PC-3 (cell line): ENCODE measurements around the gene TRNP1. TPM values are rescaled to one million over a fixed set of nuclear protein-coding genes. Genes with fewer than 3 reads are reported as not detected.

Source experiments
- ATAC-seq: fragments of 200-7000 bp; cut with Tn5 transposase; 2 replicates; pipeline ENCODE4 v1.9.1; 2020; ENCODE audit warnings: mild to moderate bottlenecking, moderate library complexity
- BruUV-seq: library from RNA; stranded (reverse); fragments of 400-500 nt; replicated peaks from 2 replicates; lab custom pipeline; 2021; lab: Mats Ljungman, UMichigan
- CTCF ChIA-PET: fragments of 300-600 bp; sonication (Branson Sonifier 250); formaldehyde crosslinking; loops from one replicate; lab custom pipeline; 2022; ENCODE audit warnings: antibody characterized with exemption; lab: Charles Lee
- POLR2A ChIA-PET: fragments of 300-600 bp; sonication (Branson Sonifier 250); formaldehyde crosslinking; loops from one replicate; lab custom pipeline; 2022; ENCODE audit warnings: antibody characterized with exemption; ENCODE audit not compliant: unreplicated experiment; lab: Charles Lee
- DNase-seq: peaks from one replicate; pipeline ENCODE4 v3.0.0-alpha.2; 2015
- H2AFZ ChIP-seq: fragments of 300-600 bp; sonication (generic); 2 replicates; pipeline ENCODE4 v1.6.0; 2016; ENCODE audit warnings: antibody characterized with exemption, low read length
- H3F3A ChIP-seq: fragments of 300-600 bp; sonication (generic); one replicate; pipeline ENCODE4 v1.6.0; 2017; ENCODE audit warnings: antibody characterized with exemption, low read length, control low read depth, mild to moderate bottlenecking; ENCODE audit not compliant: unreplicated experiment
- H3K27ac ChIP-seq: fragments of 300-600 bp; sonication (generic); 2 replicates; pipeline ENCODE4 v1.5.1; 2016; ENCODE audit warnings: mild to moderate bottlenecking, low read length
- H3K27me3 ChIP-seq: fragments of 300-600 bp; sonication (generic); 2 replicates; pipeline ENCODE4 v1.6.1; 2016; ENCODE audit warnings: low read length, mixed read lengths
- H3K36me3 ChIP-seq: fragments of 300-600 bp; sonication (generic); 2 replicates; pipeline ENCODE4 v1.6.1; 2016; ENCODE audit warnings: low read depth, mixed run types, low read length, mixed read lengths
- H3K4me1 ChIP-seq: fragments of 300-600 bp; sonication (generic); 2 replicates; pipeline ENCODE4 v1.5.1; 2016; ENCODE audit warnings: low read length; ENCODE audit not compliant: insufficient read depth
- H3K4me2 ChIP-seq: fragments of 300-600 bp; sonication (generic); 2 replicates; pipeline ENCODE4 v1.6.0; 2016; ENCODE audit warnings: low read length
- H3K4me3 ChIP-seq: fragments of 300-600 bp; sonication (generic); 2 replicates; pipeline ENCODE4 v1.5.1; 2016; ENCODE audit warnings: mild to moderate bottlenecking, low read length, mixed read lengths
- H3K79me2 ChIP-seq: fragments of 300-600 bp; sonication (generic); 2 replicates; pipeline ENCODE4 v1.6.1; 2017; ENCODE audit warnings: low read length, mixed read lengths
- H3K9ac ChIP-seq: fragments of 300-600 bp; sonication (generic); 2 replicates; pipeline ENCODE4 v1.6.0; 2016; ENCODE audit warnings: mild to moderate bottlenecking, low read length
- H3K9me2 ChIP-seq: fragments of 300-600 bp; sonication (generic); replicated peaks from 2 replicates; pipeline ENCODE4 v1.6.1; 2016; ENCODE audit warnings: mixed run types, low read length, mixed read lengths
- H3K9me3 ChIP-seq: fragments of 300-600 bp; sonication (generic); 2 replicates; pipeline ENCODE4 v1.6.1; 2016; ENCODE audit warnings: low read length, mixed read lengths
- H4K20me1 ChIP-seq: fragments of 300-600 bp; sonication (generic); 2 replicates; pipeline ENCODE4 v1.6.1; 2016; ENCODE audit warnings: low read length, mixed read lengths
- CTCF ChIP-seq: fragments of 300-600 bp; sonication (generic); conservative IDR thresholded peaks from 2 replicates; pipeline ENCODE4 v1.5.1; 2017; ENCODE audit warnings: antibody characterized with exemption, low read depth, mild to moderate bottlenecking, low read length
- EZH2 ChIP-seq: fragments of 300-600 bp; sonication (generic); IDR thresholded peaks from one replicate; pipeline ENCODE4 v1.6.1; 2017; ENCODE audit warnings: antibody characterized with exemption, mild to moderate bottlenecking, low read length; ENCODE audit not compliant: unreplicated experiment
- EZH2phosphoT487 ChIP-seq: fragments of 300-600 bp; sonication (generic); IDR thresholded peaks from 2 replicates; pipeline ENCODE4 v1.6.1; 2018; ENCODE audit warnings: mild to moderate bottlenecking, antibody characterized with exemption, low read length, borderline replicate concordance
- intact Hi-C: fragments of 100-400 bp; cut with micrococcal nuclease; formaldehyde crosslinking; loops from 2 replicates; pipeline ENCODE4 v1.9.0; 2023
- total RNA-seq: library from RNA; depleted of rRNA; stranded (reverse); fragments of >200 nt; gene quantifications from 2 replicates; pipeline ENCODE4 v1.2.3, GENCODE V29; 2014

Gene TRNP1
- total RNA-seq, 1 experiment from 2014 or later = 108 TPM

DNA sequence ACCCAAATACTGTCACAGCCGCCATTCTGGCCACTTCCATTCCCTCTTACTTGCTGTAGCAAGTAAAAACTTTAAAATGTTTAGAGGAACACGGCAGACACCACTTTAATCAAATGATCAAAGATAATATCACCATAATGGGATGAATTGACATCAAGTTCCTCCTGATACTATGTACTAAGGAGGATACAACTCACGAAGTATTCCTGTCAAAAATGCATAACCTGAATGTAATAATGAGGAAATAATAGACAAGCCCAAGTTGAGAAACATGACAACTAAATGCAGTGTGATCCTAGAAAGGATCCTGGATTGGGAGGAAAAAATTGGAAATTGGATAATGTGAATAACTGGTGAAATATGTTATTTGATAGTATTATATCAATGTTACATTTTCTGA, 37.2 kb upstream of the TRNP1 start:
- no peak for DNase-seq
- peaks cover 25% of the 10 kb centered on the region for H3K79me2 ChIP-seq
- POLR2A ChIA-PET = no interaction called here
- no peaks in the 10 kb centered on the region for H3K9me3 ChIP-seq
- ATAC-seq = no peak
- no peaks in the 10 kb centered on the region for H4K20me1 ChIP-seq
- no peak overlapping the region for H3K9ac ChIP-seq
- BruUV-seq = no TSS peak
- CTCF ChIA-PET = no interaction called here
- intact Hi-C loops = no loop called here
- no peak overlapping the region for H2AFZ ChIP-seq
- H3K27ac ChIP-seq = no peak overlapping the region
- peaks cover 4% of the 10 kb centered on the region; the same call in 1 of the 2 replicates for H3K36me3 ChIP-seq
- no peak overlapping the region for H3K4me3 ChIP-seq
- no peak for TF ChIP-seq CTCF
- TF ChIP-seq EZH2 = no peak
- no peak for TF ChIP-seq EZH2phosphoT487
- peaks cover 13% of the 10 kb centered on the region for H3K4me1 ChIP-seq
- no peaks in the 10 kb centered on the region for H3K9me2 ChIP-seq
- H3K4me2 ChIP-seq = no peak overlapping the region
- no peaks in the 10 kb centered on the region for H3F3A ChIP-seq
- H3K27me3 ChIP-seq = no peaks in the 10 kb centered on the region

GRCh38 chr1:26957306-26957705, 36.2 kb upstream of the TRNP1 start:
- Histone ChIP-seq H3K36me3 (peaks cover 4% of the 10 kb centered on the region; the same call in 1 of the 2 replicates), H3K9me2 (no peaks in the 10 kb centered on the region), H3K27me3 (no peaks in the 10 kb centered on the region), H3K27ac (no peak overlapping the region), H3K79me2 (peaks cover 25% of the 10 kb centered on the region), H3K4me3 (no peak overlapping the region), H2AFZ (no peak overlapping the region), H3F3A (no peaks in the 10 kb centered on the region), H3K9me3 (no peaks in the 10 kb centered on the region), H3K9ac (no peak overlapping the region), H4K20me1 (no peaks in the 10 kb centered on the region), H3K4me2 (no peak overlapping the region), H3K4me1 (peaks cover 22% of the 10 kb centered on the region)
- POLR2A ChIA-PET = no interaction called here
- TF ChIP-seq CTCF (no peak), EZH2phosphoT487 (no peak), EZH2 (no peak)
- ATAC-seq (no peak), DNase-seq (no peak)
- intact Hi-C loops = no loop called here
- CTCF ChIA-PET = no interaction called here
- TSS peak; percentile 13 for BruUV-seq

GRCh38 chr1:26959270-26959669, 34.2 kb upstream of the TRNP1 start:
- Histone ChIP-seq H3K9ac (peak overlapping the region; percentile 93), H3K4me3 (peak overlapping the region; percentile 94), H3K27ac (no peak overlapping the region), H3K9me3 (no peaks in the 10 kb centered on the region), H3K36me3 (no peaks in the 10 kb centered on the region), H3K9me2 (no peaks in the 10 kb centered on the region), H4K20me1 (no peaks in the 10 kb centered on the region), H3K4me1 (peaks cover 25% of the 10 kb centered on the region), H3K4me2 (peak overlapping the region; percentile 80), H3K79me2 (peaks cover 25% of the 10 kb centered on the region), H2AFZ (peak overlapping the region; percentile 80; the same call in 1 of the 2 replicates), H3K27me3 (no peaks in the 10 kb centered on the region), H3F3A (no peaks in the 10 kb centered on the region)
- ChIA-PET POLR2A (interaction anchor here (0.6 kb wide), 1 partner anchor 48 kb away, joined by 55 read pairs; no protein-coding TSS in a partner anchor), CTCF (no interaction called here)
- ATAC-seq (no peak), DNase-seq (no peak)
- intact Hi-C loops = no loop called here
- TF ChIP-seq EZH2phosphoT487 = no peak
- no peak for TF ChIP-seq CTCF
- no peak for TF ChIP-seq EZH2
- BruUV-seq = no TSS peak
